Kidney capillary endothelial cell (primary cell): ENCODE data around the gene AMBN.
"Not testable (repeated sequence)": the region's sequence is repeated elsewhere in the genome, so short reads cannot be mapped to it uniquely, and the experiment has no call there.

Experiments
- DNase-seq: peaks from one replicate; pipeline ENCODE4 v3.0.0-alpha.2; 2018; ENCODE audit warnings: low spot score

The AMBN gene

DNA sequence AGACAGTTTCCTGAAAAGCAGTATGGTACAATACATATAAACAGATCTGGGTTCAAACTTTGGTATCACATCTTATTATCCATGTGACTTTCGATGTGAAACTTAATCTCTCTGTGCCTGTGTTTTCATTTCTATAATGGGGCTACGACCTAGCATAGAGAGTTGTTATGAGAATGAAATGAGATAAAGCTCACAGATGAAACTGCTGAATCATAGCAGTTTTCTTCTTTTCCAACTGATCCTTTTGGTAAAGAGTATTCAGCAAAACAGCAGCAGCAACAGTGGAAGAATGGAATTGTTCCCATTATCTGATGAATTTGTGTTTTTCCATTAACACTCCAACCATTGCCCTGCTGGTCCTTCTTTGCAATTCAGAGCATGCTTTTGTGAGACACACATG lies 16.3 kb downstream of the AMBN start:
- no peak for DNase-seq

DNA sequence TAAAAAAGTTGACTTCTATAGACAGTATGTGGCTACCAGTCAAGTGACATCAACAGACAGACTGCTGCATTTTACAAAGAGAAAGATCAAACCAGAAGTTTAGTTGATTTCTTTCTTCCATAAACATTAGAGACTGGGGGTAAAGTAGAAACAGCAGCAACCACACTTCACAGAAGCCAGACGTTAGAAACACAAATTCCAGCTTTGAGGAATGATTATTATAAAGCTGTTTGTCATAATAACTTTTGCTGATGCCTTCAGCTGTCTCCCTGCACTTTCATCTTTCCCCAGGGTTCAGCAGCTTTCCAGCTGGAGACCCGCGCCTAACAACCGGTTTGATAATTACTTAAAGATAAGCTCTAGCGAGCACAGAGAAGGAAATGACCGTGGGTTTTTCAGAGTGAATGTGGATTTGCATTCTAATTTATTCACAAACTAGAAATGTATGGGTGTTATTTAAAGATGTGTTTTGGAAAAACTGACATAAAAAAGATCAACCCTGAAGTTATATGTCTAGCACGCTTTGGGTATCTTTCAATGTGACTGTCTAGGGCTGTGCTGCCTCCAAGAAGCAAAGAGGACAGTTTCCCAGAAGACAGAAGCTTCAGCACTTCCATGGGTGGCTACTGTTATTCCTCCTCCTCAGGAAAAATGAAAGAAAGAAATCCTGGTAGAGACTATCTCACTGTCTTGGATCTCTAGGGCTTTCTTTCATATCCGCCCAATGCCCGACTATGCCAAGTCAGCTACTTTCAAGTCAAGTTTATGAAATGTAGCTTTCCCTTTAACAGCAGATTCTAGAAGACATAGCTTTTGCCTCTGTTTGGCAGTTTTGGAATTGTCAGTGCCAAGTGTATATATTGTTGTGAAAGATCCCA lies 21.5 kb downstream of the AMBN start:
- no peak for DNase-seq

DNA sequence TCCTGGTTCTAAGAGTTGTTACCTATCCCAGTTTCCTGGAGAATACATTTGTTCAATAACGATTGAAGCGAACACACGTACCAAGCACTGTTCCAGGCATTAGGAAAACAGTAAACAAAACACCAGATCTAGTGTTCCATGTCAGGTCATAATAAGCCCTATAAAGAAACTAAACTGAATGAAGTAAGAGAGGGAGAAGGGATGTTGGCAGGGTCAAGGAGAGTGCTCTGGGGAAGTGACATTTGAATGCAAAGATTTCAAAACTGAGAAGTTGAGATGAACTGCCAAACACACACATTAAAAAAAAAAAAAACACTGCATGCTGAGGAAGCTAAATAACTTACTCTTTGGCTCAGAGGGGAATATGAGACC lies 22.1 kb downstream of the AMBN start:
- DNase-seq, result no peak

DNA sequence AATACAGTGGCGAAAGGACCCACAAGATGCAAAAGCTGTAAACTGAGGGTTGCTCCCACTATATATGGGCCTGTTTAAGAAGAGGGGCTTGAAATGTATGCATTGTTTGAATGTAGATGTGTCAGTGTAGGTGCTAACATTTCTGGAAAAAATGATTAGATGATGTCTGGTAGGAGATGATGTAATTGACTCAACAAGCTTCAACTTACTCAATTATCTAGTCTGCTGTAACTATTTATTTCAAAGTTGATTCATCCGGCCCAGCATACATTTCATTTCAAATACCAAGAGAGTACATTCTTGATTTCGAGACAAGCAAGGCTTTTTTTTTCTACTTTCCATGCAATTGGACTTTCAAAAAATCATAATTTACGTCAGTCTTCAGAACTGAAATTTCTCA lies 27.2 kb downstream of the AMBN start:
- no peak for DNase-seq

DNA sequence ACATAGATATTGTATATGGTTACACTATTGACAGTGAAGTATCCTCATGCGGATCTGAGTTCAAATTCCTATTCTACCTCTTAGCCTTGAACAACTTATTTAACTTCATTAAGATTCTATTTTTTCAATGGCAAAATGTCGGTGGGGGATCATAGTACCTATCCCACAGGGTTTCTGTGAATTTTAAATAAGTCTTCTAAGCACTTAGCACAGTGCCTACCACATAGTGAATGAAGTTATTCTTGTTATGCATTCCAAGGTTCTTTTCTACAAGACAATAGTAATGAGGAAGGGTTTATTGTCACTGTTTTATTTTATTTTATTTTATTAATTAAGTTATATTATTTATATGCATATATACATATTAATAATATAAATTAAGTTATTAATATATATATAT lies 27.7 kb downstream of the AMBN start:
- DNase-seq, result no peak

DNA sequence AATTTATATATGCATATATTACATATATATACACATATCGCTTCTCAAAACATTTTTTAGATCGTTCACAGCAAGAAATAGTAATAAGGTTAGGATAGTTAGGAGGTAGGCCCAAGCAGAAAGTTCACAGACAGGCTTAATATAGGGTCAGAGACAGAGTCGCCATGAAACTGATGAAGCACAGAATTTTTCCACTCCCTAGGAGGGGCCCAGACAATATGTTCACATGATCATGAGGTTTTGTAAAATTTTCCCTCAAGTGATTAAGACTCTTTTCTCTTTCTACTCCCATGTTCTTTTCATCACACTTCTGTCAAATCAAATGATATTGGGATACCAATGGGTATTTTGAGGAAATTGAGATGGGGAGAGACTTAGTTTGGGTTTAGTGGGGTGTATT lies 31.3 kb downstream of the AMBN start:
- DNase-seq, result no peak

DNA sequence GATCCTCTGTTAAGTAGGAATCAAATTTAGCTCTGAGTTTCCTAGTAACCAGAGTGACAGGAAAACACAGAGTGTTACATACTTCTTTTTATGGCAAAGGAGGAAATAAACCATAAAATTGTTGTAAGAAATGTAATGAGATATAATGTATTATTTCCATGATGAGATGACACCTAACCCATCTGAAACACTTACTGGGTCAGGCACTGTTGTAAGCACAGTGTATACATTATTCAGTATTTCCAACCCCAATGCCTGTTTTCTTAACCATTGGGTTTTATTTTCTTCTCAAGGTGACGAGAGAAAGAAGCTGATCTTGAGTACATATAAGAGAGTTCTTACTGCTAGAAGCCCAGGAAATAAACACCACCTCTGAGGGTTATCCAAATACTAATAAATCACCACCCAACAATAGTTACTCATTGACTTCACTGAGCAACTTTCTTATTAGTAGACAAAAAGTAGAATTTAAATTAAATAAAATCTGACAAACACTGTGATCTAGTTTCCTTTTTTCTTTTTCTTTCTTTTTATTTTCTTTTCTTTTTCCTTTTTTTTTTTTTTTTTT lies 32.3 kb downstream of the AMBN start:
- no peak for DNase-seq

DNA sequence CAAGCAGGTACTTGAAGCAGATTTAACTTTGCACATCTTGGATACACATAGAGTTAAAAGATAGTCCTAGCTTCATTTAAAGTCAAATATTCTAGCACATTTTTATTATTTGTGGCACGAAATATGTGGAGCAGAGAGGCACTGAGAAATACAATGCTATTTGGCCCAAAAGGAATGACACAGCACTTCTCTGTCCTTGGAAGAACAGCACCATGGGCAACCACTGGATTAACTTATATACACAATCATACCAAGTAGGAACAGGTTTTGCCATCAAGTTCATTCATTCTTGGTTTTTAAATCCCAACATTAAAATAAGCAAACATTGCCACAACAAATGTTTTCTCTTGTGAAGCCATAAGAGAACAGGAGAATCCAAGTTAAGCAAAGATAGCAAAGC lies 35.6 kb downstream of the AMBN start:
- DNase-seq, result no peak

DNA sequence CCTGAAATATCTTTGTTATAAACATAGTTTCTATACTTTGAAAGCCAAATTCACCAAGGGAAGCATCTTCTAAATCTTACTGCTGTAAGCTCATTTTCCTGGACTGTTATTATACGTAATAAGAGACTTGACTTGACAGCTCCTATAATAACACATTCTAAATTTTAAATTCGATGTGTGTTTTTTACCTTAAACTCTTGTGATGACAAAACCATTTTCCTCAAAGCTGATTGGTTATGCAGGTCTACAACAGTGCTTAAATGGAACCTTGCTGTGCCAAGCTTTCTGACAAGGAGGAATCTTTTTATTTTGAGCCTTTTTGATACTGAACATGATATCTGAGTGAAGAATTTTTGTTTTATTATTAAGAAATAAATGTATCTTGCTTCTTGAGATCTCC lies 36.4 kb downstream of the AMBN start, which contains the start of gene ENAM:
TSS of gene ENAM (plus strand) at position 301 of the 400 bp plus-strand sequence. CDS start 757 bp downstream, outside the sequence.
- DNase-seq, result no peak

DNA sequence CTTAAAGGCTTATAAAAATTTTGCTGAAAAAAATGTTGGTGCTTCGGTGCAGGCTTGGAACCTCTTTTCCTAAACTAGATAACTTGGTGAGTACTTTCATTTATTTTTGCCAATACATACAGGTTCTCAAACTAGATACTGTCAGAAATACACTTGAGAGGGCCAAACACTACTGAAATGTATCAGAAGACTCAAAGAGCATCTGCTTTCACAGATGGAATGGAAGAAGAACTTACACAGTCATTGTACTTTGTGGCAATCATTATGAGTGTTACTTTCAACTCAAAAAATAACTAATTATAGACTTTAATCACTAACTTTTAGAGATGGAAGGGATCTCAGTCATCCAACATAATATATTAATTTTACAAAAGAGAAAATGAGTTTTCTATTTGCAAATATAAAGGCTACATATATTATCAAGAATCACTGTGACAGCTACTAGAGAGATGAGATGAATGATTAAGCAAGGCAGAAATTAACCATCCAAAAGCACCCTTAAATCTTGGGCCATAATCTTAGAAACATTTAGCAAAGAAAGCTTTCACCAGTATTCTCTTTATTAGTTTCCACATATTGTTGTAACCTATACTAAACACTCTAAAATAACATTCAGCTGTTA lies 37.5 kb downstream of the AMBN start:
- DNase-seq, result no peak

DNA sequence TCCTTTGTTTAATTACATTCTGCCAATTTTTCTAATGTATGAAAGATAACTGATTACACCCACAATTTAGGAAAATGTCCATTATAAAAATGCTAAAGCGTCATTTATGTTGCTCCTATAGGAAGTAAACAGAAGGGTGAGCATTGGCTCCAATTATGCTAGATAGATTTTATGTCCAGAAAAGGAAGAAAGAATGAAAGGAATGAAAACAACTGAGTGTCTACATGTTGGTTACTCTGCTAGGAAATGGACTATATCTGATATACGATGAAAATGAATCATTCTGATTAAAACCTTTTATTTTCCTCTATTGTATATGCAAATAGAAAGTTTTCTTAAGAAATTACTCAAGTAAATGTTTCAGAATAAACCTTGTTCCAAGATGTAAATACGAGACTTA lies 38.1 kb downstream of the AMBN start:
- DNase-seq, result no peak

DNA sequence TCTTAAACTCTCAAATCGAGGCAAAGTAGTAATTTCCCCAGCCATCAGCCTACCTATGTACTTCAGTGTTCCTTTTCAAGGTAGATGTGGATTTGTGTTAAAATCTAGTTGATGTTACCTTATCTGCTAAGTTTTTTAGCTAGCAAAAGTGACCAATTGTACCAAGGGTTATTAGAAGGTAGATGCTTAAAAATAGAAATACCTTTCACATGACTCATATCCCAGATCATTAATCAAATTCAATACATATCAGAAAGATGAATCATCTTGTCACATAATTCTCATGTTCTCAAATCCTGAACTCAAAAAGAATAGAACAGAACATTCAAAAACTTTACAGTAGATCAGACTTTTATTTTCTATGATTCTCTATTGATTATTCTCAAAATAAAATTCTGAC lies 40.0 kb downstream of the AMBN start:
- DNase-seq, result peak; percentile 66

DNA sequence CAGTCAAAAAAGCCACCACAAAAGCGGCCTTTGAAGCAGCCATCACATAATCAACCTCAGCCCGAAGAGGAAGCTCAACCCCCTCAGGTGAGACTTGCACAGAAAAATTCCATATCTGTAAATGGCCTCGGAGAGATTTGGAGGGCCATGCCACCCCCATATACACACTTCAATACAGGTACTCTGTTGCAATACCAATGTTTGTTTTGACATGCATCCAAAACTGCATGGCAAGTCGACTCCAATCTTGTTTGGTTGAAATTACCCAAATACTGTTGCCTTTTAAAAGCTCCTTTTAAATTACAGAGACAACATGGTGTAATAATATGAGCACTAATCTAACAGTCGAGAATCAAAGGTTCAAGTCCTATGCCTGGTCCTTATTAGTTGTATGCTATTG lies 42.4 kb downstream of the AMBN start:
- no peak for DNase-seq

DNA sequence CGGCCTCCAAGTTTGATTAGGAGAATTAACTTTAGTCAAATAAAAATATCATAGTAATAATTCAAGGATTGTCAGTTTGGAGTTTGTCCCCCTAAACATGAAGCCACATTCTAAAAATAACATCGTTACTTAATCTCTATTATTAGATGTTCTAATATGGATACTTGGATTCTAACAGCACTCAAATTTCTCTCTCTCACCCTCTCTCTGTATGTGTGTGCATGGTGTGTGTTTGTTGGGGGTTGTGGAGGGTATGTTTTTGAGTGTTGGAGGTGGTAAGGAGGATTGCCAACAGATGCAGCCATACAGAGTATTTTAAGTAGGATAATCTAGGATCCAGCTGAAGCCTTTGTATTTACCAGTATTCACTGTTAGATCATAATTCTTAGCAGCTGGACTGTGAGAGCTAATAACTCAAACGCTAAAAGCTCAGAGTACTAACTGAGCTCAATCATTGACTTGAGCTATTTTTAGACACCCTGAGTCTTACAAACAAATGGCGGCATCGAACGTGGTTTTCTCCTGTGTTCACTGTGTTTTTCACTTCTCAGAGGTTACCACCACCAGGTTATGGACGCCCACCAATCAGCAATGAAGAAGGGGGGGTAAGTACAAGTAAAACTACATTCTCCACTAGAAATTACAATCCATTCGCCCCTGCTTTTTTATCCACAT lies 45.3 kb downstream of the AMBN start:
- DNase-seq, result no peak

DNA sequence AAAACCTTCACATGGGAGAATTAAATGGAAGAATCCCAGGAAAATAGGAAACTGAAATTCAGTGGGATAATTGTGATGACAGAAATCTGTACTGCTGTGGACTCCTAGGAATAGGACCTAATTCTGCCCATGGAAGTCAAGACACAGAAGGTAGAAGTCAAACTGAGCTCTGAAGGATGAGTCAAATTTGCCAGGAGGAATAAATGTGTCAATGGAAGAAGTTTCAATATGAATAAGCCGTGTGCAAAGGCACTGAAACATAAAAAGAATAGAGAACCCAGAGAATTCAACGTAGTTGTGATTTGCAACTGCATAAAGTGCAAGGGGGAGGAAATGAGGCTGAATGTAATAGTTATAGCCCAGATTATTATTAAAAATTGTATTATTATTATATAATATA lies 48.1 kb downstream of the AMBN start:
- DNase-seq, result no peak

DNA sequence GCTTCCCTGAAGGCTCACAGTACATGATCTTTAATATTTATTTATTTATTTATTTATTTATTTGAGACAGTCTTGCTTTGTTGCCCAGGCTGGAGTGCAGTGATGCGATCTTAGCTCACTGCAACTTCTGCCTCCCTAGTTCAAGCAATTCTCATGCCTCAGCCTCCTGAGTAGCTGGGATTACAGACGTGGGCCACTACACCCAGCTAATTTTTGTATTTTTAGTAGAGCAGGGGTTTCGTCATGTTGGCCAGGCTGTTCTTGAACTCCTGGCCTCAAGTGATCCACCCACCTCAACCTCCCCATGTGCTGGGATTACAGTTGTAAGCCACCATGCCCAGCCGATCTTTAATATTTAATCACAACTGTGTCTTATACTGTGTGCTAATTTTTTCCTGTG lies 58.7 kb downstream of the AMBN start:
- DNase-seq, result not testable (repeated sequence)

DNA sequence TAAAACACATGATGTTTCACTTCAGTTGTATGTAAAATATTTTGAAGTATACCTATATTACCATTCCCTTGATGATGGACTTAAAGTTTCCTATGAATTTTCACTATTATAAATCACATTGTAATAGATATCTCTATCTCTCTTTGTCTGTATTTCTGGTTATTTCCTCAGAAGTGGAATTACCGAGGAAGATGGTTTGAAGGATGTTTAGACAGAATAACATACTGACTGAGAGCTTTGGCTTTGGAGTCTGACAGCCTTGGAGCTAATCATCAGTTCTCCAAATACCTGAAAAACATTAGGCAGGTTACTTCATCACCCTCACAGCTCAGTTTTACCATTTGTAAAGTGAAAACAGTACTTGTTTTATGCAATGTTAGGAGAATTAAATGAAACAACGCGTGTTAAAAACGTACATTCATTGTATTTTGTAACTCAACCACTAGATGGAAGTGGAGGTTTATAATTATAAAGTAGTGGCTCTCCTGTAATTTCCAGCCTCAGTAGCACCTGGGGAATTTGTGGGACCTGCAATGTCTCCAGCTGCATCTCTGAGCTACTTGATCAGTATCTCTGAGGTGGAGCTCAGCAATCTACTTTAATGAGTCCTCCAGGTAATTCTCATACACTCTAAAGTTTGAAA lies 59.9 kb downstream of the AMBN start:
- peak; percentile 44 for DNase-seq

DNA sequence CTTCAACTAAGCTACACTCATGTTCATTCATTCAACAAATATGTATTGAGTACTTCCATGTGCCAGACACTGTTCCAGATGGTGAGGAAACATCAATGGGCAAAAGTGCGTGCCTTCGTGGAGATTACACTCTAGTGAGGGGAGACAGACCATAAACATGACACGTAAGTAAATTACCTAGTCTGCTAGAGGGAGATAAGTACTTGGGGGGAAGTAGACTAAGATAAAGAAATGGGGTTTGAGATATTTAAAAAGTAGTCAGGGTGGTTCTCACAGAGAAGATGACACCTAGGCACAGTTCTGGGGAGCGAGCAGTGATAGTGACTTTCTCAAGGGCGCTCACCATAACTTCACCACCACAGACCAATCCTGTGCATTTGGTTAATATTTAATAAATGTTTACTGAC lies 62.6 kb downstream of the AMBN start:
- no peak for DNase-seq
